Naive thymus-derived CD4-positive, alpha-beta T cell (primary cell): ENCODE data around the gene WWOX. TPM values are rescaled to one million over a fixed set of nuclear protein-coding genes. Genes with fewer than 3 reads are reported as not detected.
A peak's percentile ranks its signal among the peaks of the same experiment; 100 is the strongest.

Experiments
- ATAC-seq: fragments of 150-1000 bp; cut with Tn5 transposase; 2 replicates; pipeline ENCODE4 v1.10.0; 2021; ENCODE audit warnings: mild to moderate bottlenecking, moderate library complexity
- CTCF ChIA-PET: fragments of 350-600 bp; sonication (Branson Sonifier 250); formaldehyde crosslinking; loops from one replicate; lab custom pipeline; 2021; ENCODE audit warnings: antibody characterized with exemption; lab: Charles Lee
- POLR2A ChIA-PET: fragments of 350-600 bp; sonication (Branson Sonifier 250); formaldehyde crosslinking; loops from one replicate; lab custom pipeline; 2021; ENCODE audit warnings: antibody characterized with exemption, inconsistent platforms; lab: Charles Lee
- DNase-seq, 9 donors: peaks; one replicate each; pipeline versions ENCODE4 v3.0.0 to v3.0.0-alpha.2; 2020 to 2022; ENCODE audit warnings: mixed read lengths in 1 of 9
- H3K27ac ChIP-seq: one replicate; pipeline ENCODE4 v1.7.0; 2013; ENCODE audit warnings: mild to moderate bottlenecking, low read depth, low read length, moderate library complexity
- H3K27me3 ChIP-seq, 2 donors: one replicate each; pipeline ENCODE4 v1.7.0; 2013; ENCODE audit warnings: low read length in 2 of 2, mild to moderate bottlenecking in 2 of 2, moderate library complexity in 2 of 2; ENCODE audit not compliant: control insufficient read depth in 2 of 2, insufficient read depth in 2 of 2
- H3K36me3 ChIP-seq, 3 experiments: 1 replicate in 2 of 3; 2 replicates in 1 of 3; pipeline ENCODE4 v1.7.0; 2013; ENCODE audit warnings: low read length in 3 of 3, mild to moderate bottlenecking in 3 of 3, moderate library complexity in 1 of 3; ENCODE audit not compliant: insufficient read depth in 3 of 3, control insufficient read depth in 2 of 3
- H3K4me1 ChIP-seq, 2 donors: one replicate each; pipeline ENCODE4 v1.7.0; 2013; ENCODE audit warnings: low read length in 2 of 2, mild to moderate bottlenecking in 2 of 2, moderate library complexity in 1 of 2; ENCODE audit not compliant: control insufficient read depth in 2 of 2, insufficient read depth in 2 of 2
- H3K4me3 ChIP-seq: 2 replicates; pipeline ENCODE4 v1.7.0; 2013; ENCODE audit warnings: mild to moderate bottlenecking, low read length
- H3K9me3 ChIP-seq, 3 experiments: 1 replicate in 2 of 3; 2 replicates in 1 of 3; pipeline ENCODE4 v1.7.0; 2013; ENCODE audit warnings: low read length in 3 of 3; ENCODE audit not compliant: control insufficient read depth in 2 of 3
- H3K27ac Mint-ChIP-seq, 9 donors: one replicate each; pipeline ENCODE4 v1.8.0; 2020 to 2022; ENCODE audit warnings: mixed read lengths in 9 of 9, mild to moderate bottlenecking in 8 of 9, moderate library complexity in 5 of 9, inconsistent platforms in 2 of 9
- H3K27me3 Mint-ChIP-seq, 5 donors: one replicate each; pipeline ENCODE4 v1.8.0; 2021 to 2022; ENCODE audit warnings: mixed read lengths in 5 of 5, mild to moderate bottlenecking in 1 of 5
- H3K36me3 Mint-ChIP-seq, 5 donors: one replicate each; pipeline ENCODE4 v1.8.0; 2020 to 2022; ENCODE audit warnings: mixed read lengths in 5 of 5, mild to moderate bottlenecking in 3 of 5, inconsistent platforms in 1 of 5
- H3K4me1 Mint-ChIP-seq, 7 donors: one replicate each; pipeline ENCODE4 v1.8.0; 2020 to 2022; ENCODE audit warnings: mixed read lengths in 7 of 7, mild to moderate bottlenecking in 3 of 7, inconsistent platforms in 1 of 7
- H3K4me3 Mint-ChIP-seq, 10 donors: one replicate each; pipeline ENCODE4 v1.8.0; 2020 to 2022; ENCODE audit warnings: mild to moderate bottlenecking in 10 of 10, mixed read lengths in 10 of 10, moderate library complexity in 6 of 10, inconsistent platforms in 2 of 10
- H3K9me3 Mint-ChIP-seq, 11 donors: one replicate each; pipeline ENCODE4 v1.8.0; 2020 to 2022; ENCODE audit warnings: mixed read lengths in 11 of 11, mild to moderate bottlenecking in 4 of 11, inconsistent platforms in 1 of 11, moderate library complexity in 1 of 11
- intact Hi-C, 2 donors: fragments of 100-400 bp; cut with micrococcal nuclease; formaldehyde crosslinking; loops; one replicate each; pipeline ENCODE4 v1.15.1; 2023
- polyA plus RNA-seq, 2 donors: library from polyadenylated mRNA; unstranded; fragments of 300-500 nt; fragmentation: Illumina TruSeq; gene quantifications; one replicate each; pipeline ENCODE4 v1.2.3, GENCODE V29; 2021
- total RNA-seq, 6 experiments: library from RNA in 5 of 6; stranded (reverse) in 5 of 6; gene quantifications; 1 replicate in 5 of 6; 2 replicates in 1 of 6; pipeline ENCODE4 v1.2.3 and lab custom pipeline; 2021 to 2026

Gene WWOX
- total and polyA plus RNA-seq, 7 experiments from 2014 or later, result 13.8 to 31.1 (median 20.8) TPM

DNA sequence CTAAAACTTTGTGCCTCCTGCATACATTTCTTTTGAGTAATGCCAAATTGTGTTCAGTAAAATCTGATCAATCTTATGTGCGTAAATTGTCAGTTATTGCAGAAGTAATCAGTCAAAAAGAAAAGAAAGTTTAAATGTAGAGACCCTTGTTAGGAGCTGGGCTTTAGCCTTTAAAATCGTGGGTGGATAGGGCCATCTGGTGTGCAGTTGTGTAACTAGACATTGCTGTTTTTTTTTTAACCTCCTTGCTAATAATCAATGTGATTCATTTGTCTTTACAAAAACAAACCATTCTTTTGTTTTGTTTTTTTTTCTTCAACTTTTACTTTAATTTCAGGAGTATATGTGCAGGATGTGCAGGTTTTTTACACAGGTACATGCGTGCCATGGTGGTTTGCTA lies 5.3 kb upstream of the WWOX start:
- Histone ChIP-seq H3K4me1 (peaks cover 0 to 4% of the 10 kb centered on the region in 2 donors), H3K4me3 (no peak overlapping the region), H3K36me3 (no peaks in the 10 kb centered on the region), H3K27ac (no peak overlapping the region), H3K9me3 (no peaks in the 10 kb centered on the region), H3K27me3 (no peaks in the 10 kb centered on the region)
- intact Hi-C loops, result loop anchor here in 1 of 2 donors (10.0 kb wide), 1 partner anchor 419 kb away; no protein-coding TSS in a partner anchor
- Mint-ChIP-seq H3K9me3 (peaks cover 0 to 11% (median 0%) of the 10 kb centered on the region in 11 donors), H3K4me1 (peaks cover 6 to 7% (median 6%) of the 10 kb centered on the region in 7 donors), H3K36me3 (peaks cover 0 to 4% (median 0%) of the 10 kb centered on the region in 5 donors), H3K27ac (no peak overlapping the region), H3K27me3 (peaks cover 12 to 26% (median 16%) of the 10 kb centered on the region in 5 donors), H3K4me3 (no peak overlapping the region)
- ChIA-PET POLR2A (no interaction called here), CTCF (no interaction called here)
- DNase-seq (no peak), ATAC-seq (no peak)

DNA sequence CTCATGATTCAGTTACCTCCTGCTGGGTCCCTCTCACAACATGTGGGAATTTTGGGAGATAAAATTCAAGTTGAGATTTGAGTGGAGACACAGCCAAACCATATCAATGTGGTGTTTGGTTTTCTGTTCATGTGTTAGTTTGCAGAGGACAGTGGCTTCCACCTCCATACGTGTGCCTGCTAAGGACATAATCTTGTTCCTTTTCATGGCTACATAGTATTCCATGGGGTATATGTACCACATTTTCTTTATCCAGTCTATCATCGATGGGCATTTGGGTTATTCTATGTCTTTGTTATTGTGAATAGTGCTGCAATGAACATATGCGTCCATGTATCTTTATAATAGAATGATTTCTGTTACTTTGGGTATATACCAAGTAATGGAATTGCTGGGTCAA lies 4.5 kb upstream of the WWOX start:
- Histone ChIP-seq H3K27ac (no peak overlapping the region), H3K4me1 (peaks cover under 1 to 4% of the 10 kb centered on the region in 2 donors), H3K27me3 (no peaks in the 10 kb centered on the region), H3K36me3 (peaks cover 0 to 4% (median 0%) of the 10 kb centered on the region in 3 experiments), H3K9me3 (no peaks in the 10 kb centered on the region), H3K4me3 (no peak overlapping the region)
- intact Hi-C loops, result loop anchor here (5.0 to 10.0 kb wide), 3 partner anchors 420 to 1187 kb away; no protein-coding TSS in a partner anchor
- DNase-seq (no peak), ATAC-seq (no peak)
- Mint-ChIP-seq H3K4me1 (peaks cover 6 to 12% (median 7%) of the 10 kb centered on the region in 7 donors), H3K36me3 (peaks cover 0 to 4% (median 0%) of the 10 kb centered on the region in 5 donors), H3K27me3 (peaks cover 12 to 26% (median 16%) of the 10 kb centered on the region in 5 donors), H3K27ac (no peak overlapping the region), H3K4me3 (no peak overlapping the region), H3K9me3 (peaks cover 0 to 11% (median 0%) of the 10 kb centered on the region in 11 donors)
- CTCF ChIA-PET, result no interaction called here
- POLR2A ChIA-PET, result no interaction called here

DNA sequence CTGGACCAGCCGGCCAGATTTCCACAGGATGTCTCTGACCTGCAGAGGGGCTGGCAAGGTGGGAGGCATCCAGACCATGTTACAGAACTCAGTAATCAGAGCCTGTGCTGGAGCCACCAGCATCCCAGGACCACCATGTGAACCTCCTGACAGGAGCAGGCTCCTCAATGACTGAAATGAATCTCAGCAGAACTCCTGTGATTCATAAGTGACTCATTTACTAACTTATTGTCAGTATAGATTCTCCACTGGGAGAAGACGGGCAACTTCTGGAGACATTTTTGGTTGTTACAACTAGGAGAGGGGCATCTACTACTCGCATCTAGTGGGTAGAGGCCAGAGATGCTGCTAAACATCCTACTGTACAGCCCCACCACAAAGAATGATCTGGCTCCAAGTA lies 3.1 kb upstream of the WWOX start:
- Mint-ChIP-seq H3K36me3 (peaks cover 0 to 4% (median 0%) of the 10 kb centered on the region in 5 donors), H3K4me1 (peaks cover 7 to 20% (median 15%) of the 10 kb centered on the region in 7 donors), H3K4me3 (no peak overlapping the region), H3K9me3 (peaks cover 0 to 11% (median 0%) of the 10 kb centered on the region in 11 donors), H3K27me3 (peaks cover 12 to 26% (median 16%) of the 10 kb centered on the region in 5 donors), H3K27ac (no peak overlapping the region)
- Histone ChIP-seq H3K4me1 (peaks cover 8 to 11% of the 10 kb centered on the region in 2 donors), H3K27ac (no peak overlapping the region), H3K36me3 (peaks cover 0 to 4% (median 0%) of the 10 kb centered on the region in 3 experiments), H3K4me3 (no peak overlapping the region), H3K27me3 (no peaks in the 10 kb centered on the region), H3K9me3 (no peaks in the 10 kb centered on the region)
- intact Hi-C loops, result loop anchor here (5.0 to 10.0 kb wide), 3 partner anchors 422 to 1186 kb away; no protein-coding TSS in a partner anchor
- ATAC-seq (no peak), DNase-seq (no peak)
- POLR2A ChIA-PET, result no interaction called here
- CTCF ChIA-PET, result no interaction called here

DNA sequence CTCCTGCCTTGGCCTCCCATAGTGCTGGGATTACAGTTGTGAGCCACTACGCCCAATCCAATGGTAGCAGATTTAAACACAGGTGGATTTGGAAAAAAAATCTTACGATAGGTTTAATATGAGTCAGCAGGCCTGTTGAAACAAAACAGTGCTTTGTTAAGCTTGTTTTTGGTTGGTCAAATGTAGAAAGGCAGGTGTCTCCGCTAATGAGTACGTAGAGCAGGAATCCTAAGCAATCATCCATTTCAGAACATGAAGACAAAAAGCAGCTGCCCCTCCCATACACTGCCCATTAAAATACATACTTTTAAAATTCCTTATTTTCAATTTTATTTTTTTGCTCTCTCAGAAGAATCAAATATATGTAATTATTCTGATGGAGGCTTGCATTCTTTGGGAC lies 1.9 kb upstream of the WWOX start:
- Histone ChIP-seq H3K4me1 (peaks cover 8 to 11% of the 10 kb centered on the region in 2 donors), H3K4me3 (no peak overlapping the region), H3K9me3 (no peaks in the 10 kb centered on the region), H3K27ac (no peak overlapping the region), H3K36me3 (peaks cover 0 to 4% (median 0%) of the 10 kb centered on the region in 3 experiments), H3K27me3 (no peaks in the 10 kb centered on the region)
- Mint-ChIP-seq H3K9me3 (peaks cover 0 to 11% (median 0%) of the 10 kb centered on the region in 11 donors), H3K4me1 (peaks cover 7 to 32% (median 22%) of the 10 kb centered on the region in 7 donors), H3K4me3 (no peak overlapping the region), H3K27me3 (peaks cover 7 to 22% (median 11%) of the 10 kb centered on the region in 5 donors), H3K36me3 (peaks cover 0 to 5% (median 0%) of the 10 kb centered on the region in 5 donors), H3K27ac (no peak overlapping the region)
- DNase-seq (no peak), ATAC-seq (no peak)
- POLR2A ChIA-PET, result no interaction called here
- CTCF ChIA-PET, result no interaction called here
- intact Hi-C loops, result loop anchor here (5.0 to 10.0 kb wide), 3 partner anchors 423 to 1185 kb away; no protein-coding TSS in a partner anchor

DNA sequence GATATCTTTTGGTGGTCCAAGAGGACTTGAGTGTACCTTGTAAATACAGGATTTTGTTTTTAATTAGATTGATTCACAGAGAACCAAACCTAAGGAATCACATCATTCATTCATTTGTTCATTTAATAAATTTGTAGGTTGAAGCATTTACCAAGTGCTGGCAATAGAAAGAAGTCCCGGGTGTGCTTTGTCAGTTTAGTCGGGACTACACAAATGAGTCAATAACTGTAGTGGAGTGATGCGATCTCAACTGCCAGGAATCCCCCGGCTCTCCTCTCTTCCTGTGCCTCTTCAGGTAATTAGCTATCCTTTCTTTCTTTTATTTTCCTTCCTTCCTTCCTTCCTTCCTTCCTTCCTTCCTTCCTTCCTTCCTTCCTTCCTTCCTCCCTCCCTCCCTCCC lies 1.4 kb upstream of the WWOX start:
- peaks cover 7 to 34% (median 22%) of the 10 kb centered on the region in 7 donors for H3K4me1 Mint-ChIP-seq
- peaks cover 3 to 18% (median 9%) of the 10 kb centered on the region in 5 donors for H3K27me3 Mint-ChIP-seq
- Histone ChIP-seq H3K27me3 (no peaks in the 10 kb centered on the region), H3K36me3 (peaks cover 0 to 4% (median 0%) of the 10 kb centered on the region in 3 experiments), H3K9me3 (no peaks in the 10 kb centered on the region), H3K4me3 (no peak overlapping the region), H3K27ac (no peak overlapping the region), H3K4me1 (peaks cover 8 to 11% of the 10 kb centered on the region in 2 donors)
- POLR2A ChIA-PET, result no interaction called here
- DNase-seq (no peak), ATAC-seq (no peak)
- no peak overlapping the region for H3K4me3 Mint-ChIP-seq
- H3K9me3 Mint-ChIP-seq, result peaks cover 0 to 11% (median 0%) of the 10 kb centered on the region in 11 donors
- intact Hi-C loops, result loop anchor here (2.0 to 10.0 kb wide), 4 partner anchors 423 to 1184 kb away; no protein-coding TSS in a partner anchor
- H3K36me3 Mint-ChIP-seq, result peaks cover 0 to 5% (median 0%) of the 10 kb centered on the region in 5 donors
- no peak overlapping the region for H3K27ac Mint-ChIP-seq
- CTCF ChIA-PET, result no interaction called here

DNA sequence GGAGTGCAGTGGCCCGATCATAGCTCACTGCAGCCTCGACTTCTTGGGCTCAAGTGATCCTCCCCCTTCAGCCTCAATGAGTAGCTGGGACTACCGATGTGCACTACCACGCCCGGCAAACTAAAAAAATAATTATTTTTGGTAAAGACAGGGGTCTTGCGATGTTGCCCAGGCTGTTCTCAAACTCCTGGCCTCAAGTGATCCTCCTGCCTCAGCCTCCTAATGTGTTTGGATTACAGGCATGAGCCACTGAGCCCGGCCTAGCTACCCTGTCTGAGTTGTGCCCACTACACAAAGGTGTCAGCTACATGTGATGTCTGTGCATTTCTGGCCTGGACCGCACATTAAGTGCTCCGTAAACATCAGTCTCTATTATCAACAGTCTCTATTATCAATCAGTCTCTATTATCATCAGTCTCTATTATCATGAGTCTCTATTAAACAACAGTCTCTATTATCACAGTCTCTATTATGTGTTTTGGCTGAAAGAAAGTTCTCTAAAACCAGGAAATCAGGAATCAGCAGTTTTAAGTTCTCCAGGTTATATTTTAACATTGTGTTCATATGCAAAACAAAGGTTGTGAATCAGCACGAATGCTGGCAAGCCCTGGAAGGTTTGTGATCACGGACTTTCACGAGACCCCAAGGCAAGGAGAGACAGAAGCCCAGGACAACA lies 721 bp upstream of the WWOX start:
- no peak for DNase-seq
- H3K4me3 Mint-ChIP-seq, result peak overlapping the region; percentile 80 to 94 (median 90)
- intact Hi-C loops, result loop anchor here (1.0 to 10.0 kb wide), 11 partner anchors 24 to 1502 kb away; partner anchors contain the start of genes MAF (in 2 of the 2) and NUDT7 (in 2 of the 2)

More for the DNA sequence above, 721 bp upstream of the WWOX start:
- peaks cover 0 to 12% (median 4%) of the 10 kb centered on the region in 5 donors for H3K27me3 Mint-ChIP-seq
- Histone ChIP-seq H3K9me3 (no peaks in the 10 kb centered on the region), H3K27me3 (no peaks in the 10 kb centered on the region), H3K4me3 (peak overlapping the region; percentile 99), H3K27ac (peak overlapping the region; percentile 81), H3K36me3 (peaks cover 0 to 4% (median 0%) of the 10 kb centered on the region in 3 experiments), H3K4me1 (peaks cover 8 to 11% of the 10 kb centered on the region in 2 donors)
- ATAC-seq, result no peak
- H3K9me3 Mint-ChIP-seq, result peaks cover 0 to 11% (median 0%) of the 10 kb centered on the region in 11 donors
- H3K36me3 Mint-ChIP-seq, result peaks cover 0 to 5% (median 0%) of the 10 kb centered on the region in 5 donors
- peaks cover 12 to 40% (median 27%) of the 10 kb centered on the region in 7 donors for H3K4me1 Mint-ChIP-seq
- POLR2A ChIA-PET, result interaction anchor here (1.2 kb wide), 1 partner anchor 908 kb away, joined by 3 read pairs; the partner anchor contains the start of gene MON1B
- peak overlapping the region; percentile 81 to 96 (median 94) for H3K27ac Mint-ChIP-seq
- CTCF ChIA-PET, result interaction anchor here (1.0 kb wide), 1 partner anchor 422 kb away, joined by 3 read pairs; no protein-coding TSS in a partner anchor
